ENCODE data around the gene GHR. TPM values are rescaled to one million over a fixed set of nuclear protein-coding genes. Genes with fewer than 3 reads are reported as not detected.

The GHR gene
- total and polyA plus RNA-seq, 2 of the 8 experiments (the other 6 are each of a cell fraction or from before 2014, with no cell fraction given): 0.15 to 0.19 TPM

GRCh38 chr5:42566652-42567295 is 143.5 kb downstream of the GHR start (continued):
- no peak for TF ChIP-seq CHD7 (IDR thresholded peaks at IDR 0.05; ENCODE audit: insufficient replicate concordance, low read length)
- TF ChIP-seq FOSL1 (IDR thresholded peaks at IDR 0.05; ENCODE audit: insufficient read depth, low read depth, low read length): no peak
- TF ChIP-seq SP1 (IDR thresholded peaks at IDR 0.05; ENCODE audit: low read depth, low read length): no peak
- no peak for TF ChIP-seq SP4 (IDR thresholded peaks at IDR 0.05; ENCODE audit: low read length)
- no peak for TF ChIP-seq CTBP2 (IDR thresholded peaks at IDR 0.05; ENCODE audit: borderline replicate concordance, insufficient read depth, insufficient read length, low read length)
- TF ChIP-seq YY1 (IDR thresholded peaks at IDR 0.05; ENCODE audit: low read depth, low read length): no peak
- no peak for TF ChIP-seq SIRT6 (IDR thresholded peaks at IDR 0.05; ENCODE audit: low read length)
- TF ChIP-seq NANOG (IDR thresholded peaks at IDR 0.05; ENCODE audit: insufficient read depth, low read depth, low read length, poor library complexity, severe bottlenecking): no peak
- TF ChIP-seq SRF (IDR thresholded peaks at IDR 0.05; ENCODE audit: low read depth, low read length): no peak
- no peak for TF ChIP-seq TEAD4 (IDR thresholded peaks at IDR 0.05; ENCODE audit: low read depth, low read length)
- no peak for TF ChIP-seq GABPA (IDR thresholded peaks at IDR 0.05; ENCODE audit: borderline replicate concordance, insufficient read depth, low read length)

Measured in H1 (cell line).